Activated CD8-positive, alpha-beta T cell treated with anti-CD3 and anti-CD28 coated beads for 36 hours (primary cell): ENCODE data around the gene ANKFY1. TPM values are rescaled to one million over a fixed set of nuclear protein-coding genes. Genes with fewer than 3 reads are reported as not detected.

ENCODE experiments used
- ATAC-seq: fragments of 200-7000 bp; cut with Tn5 transposase; one replicate; pipeline ENCODE4 v1.10.0; 2021; ENCODE audit warnings: mild to moderate bottlenecking, moderate library complexity
- CTCF ChIA-PET: fragments of 350-600 bp; sonication (Branson Sonifier 250); formaldehyde crosslinking; loops from one replicate; lab custom pipeline; 2021; ENCODE audit warnings: antibody characterized with exemption; lab: Charles Lee
- POLR2A ChIA-PET: fragments of 350-600 bp; sonication (Branson Sonifier 250); formaldehyde crosslinking; loops from one replicate; lab custom pipeline; 2021; ENCODE audit warnings: antibody characterized with exemption; lab: Charles Lee
- DNase-seq: peaks from one replicate; pipeline ENCODE4 v3.0.0-alpha.2; 2020
- H3K27ac Mint-ChIP-seq: one replicate; pipeline ENCODE4 v1.8.0; 2021; ENCODE audit warnings: mild to moderate bottlenecking, mixed read lengths
- H3K27me3 Mint-ChIP-seq: one replicate; pipeline ENCODE4 v1.8.0; 2021; ENCODE audit warnings: mixed read lengths
- H3K36me3 Mint-ChIP-seq: one replicate; pipeline ENCODE4 v1.8.0; 2021; ENCODE audit warnings: low read depth, mixed read lengths
- H3K4me1 Mint-ChIP-seq: one replicate; pipeline ENCODE4 v1.8.0; 2021; ENCODE audit warnings: low read depth, mixed read lengths
- H3K4me3 Mint-ChIP-seq: one replicate; pipeline ENCODE4 v1.8.0; 2021; ENCODE audit warnings: mild to moderate bottlenecking, moderate library complexity, mixed read lengths
- H3K9me3 Mint-ChIP-seq: one replicate; pipeline ENCODE4 v1.8.0; 2021; ENCODE audit warnings: mixed read lengths
- intact Hi-C: fragments of 100-400 bp; cut with micrococcal nuclease; formaldehyde crosslinking; loops from one replicate; pipeline ENCODE4 v1.10.0; 2022
- total RNA-seq, 2 experiments: library from RNA; stranded (reverse); gene quantifications; one replicate each; pipeline ENCODE4 v1.2.3, GENCODE V29; 2021
- TF ChIP-seq, protein P1 (sequence below): fragments of 200-600 bp; IDR thresholded peaks from one replicate; pipeline ENCODE4 v1.8.0; 2022; ENCODE audit warnings: antibody characterized with exemption, mild to moderate bottlenecking

ANKFY1 gene
- total RNA-seq, 2 experiments from 2014 or later: 46.3 to 46.8 TPM

DNA sequence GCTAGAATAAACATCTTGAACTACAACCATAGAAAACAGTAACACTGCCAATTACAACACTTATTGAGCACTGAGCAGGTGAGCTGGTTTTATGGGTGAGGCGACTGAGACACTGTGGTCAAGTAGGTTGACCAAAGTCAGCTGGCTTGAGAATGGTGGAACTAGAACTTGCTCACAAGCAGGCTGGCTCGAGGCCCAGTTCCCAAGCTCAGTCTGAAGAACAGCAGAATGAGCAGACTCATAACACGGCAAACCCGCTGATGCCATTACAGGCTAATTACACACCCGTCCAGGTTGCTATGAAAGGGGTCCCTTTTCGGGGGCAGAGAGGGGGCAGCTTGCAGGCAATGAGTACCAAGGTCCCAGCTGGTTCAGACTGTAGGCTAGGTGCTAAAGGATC, 127.4 kb downstream of the ANKFY1 start:
- TF ChIP-seq, protein P1, sequence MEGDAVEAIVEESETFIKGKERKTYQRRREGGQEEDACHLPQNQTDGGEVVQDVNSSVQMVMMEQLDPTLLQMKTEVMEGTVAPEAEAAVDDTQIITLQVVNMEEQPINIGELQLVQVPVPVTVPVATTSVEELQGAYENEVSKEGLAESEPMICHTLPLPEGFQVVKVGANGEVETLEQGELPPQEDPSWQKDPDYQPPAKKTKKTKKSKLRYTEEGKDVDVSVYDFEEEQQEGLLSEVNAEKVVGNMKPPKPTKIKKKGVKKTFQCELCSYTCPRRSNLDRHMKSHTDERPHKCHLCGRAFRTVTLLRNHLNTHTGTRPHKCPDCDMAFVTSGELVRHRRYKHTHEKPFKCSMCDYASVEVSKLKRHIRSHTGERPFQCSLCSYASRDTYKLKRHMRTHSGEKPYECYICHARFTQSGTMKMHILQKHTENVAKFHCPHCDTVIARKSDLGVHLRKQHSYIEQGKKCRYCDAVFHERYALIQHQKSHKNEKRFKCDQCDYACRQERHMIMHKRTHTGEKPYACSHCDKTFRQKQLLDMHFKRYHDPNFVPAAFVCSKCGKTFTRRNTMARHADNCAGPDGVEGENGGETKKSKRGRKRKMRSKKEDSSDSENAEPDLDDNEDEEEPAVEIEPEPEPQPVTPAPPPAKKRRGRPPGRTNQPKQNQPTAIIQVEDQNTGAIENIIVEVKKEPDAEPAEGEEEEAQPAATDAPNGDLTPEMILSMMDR: no peak
- peaks cover 60% of the 10 kb centered on the region for H3K4me1 Mint-ChIP-seq
- DNase-seq (no peak), ATAC-seq (no peak)
- ChIA-PET POLR2A (interaction anchor here (0.5 kb wide), 1 partner anchor 57 kb away, joined by 3 read pairs; no protein-coding TSS in a partner anchor), CTCF (no interaction called here)
- no peak overlapping the region for H3K4me3 Mint-ChIP-seq
- no peak overlapping the region for H3K27ac Mint-ChIP-seq
- H3K27me3 Mint-ChIP-seq: no peaks in the 10 kb centered on the region
- no peaks in the 10 kb centered on the region for H3K9me3 Mint-ChIP-seq
- peaks cover 6% of the 10 kb centered on the region for H3K36me3 Mint-ChIP-seq
- intact Hi-C loops: no loop called here

DNA sequence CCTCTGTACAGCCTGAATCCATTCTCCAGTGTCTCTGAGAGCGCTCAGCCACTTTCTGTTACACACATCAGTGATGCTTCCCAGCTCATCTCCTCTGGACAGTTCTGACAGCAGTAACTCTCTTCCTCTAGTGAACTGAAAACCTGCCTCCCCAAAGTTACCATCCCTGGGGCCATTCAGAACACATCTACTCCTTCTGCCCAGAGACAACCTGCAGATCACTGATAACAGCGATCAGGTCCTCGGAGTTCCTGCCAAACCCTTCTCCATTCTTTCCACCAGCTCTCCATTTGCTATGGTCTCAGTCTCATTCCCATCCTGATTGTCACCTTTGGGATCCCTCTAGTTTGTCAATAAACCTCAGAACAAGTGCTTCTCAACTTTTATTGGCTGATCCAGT, 128.3 kb downstream of the ANKFY1 start:
- Mint-ChIP-seq H3K36me3 (peaks cover 10% of the 10 kb centered on the region), H3K9me3 (no peaks in the 10 kb centered on the region), H3K27me3 (no peaks in the 10 kb centered on the region), H3K27ac (no peak overlapping the region), H3K4me3 (no peak overlapping the region), H3K4me1 (peaks cover 58% of the 10 kb centered on the region)
- ATAC-seq: no peak
- TF ChIP-seq, protein P1: no peak
- CTCF ChIA-PET: no interaction called here
- intact Hi-C loops: no loop called here
- no peak for DNase-seq
- POLR2A ChIA-PET: interaction anchor here (1.0 to 3.2 kb wide), 2 partner anchors 8 to 13 kb away, joined by 6 to 14 read pairs; partner anchors contain the start of genes CYB5D2 and ZZEF1

DNA sequence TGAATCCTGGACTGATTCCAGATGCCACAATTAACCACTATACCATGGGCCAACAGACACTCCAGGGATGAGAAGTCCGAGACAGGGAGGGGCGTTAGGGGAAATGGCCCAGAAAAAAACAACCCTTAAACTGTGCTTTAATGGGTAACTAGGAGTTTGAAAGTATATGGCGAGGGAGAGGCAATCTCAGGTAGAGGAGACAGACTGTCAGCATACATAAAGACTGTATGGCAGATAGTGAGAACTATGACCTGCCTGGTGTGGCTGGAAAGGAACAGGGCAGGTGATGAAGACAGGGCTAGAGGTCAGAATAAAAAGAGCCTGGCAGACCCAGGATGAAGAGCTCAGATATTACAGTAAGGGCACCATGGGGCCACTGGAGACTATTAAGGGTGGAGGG, 129.1 kb downstream of the ANKFY1 start:
- ChIA-PET CTCF (no interaction called here), POLR2A (interaction anchor here (1.0 to 3.2 kb wide), 2 partner anchors 9 to 13 kb away, joined by 6 to 14 read pairs; partner anchors contain the start of genes CYB5D2 and ZZEF1)
- no peak overlapping the region for H3K4me3 Mint-ChIP-seq
- peak overlapping the region; percentile 10 for H3K27ac Mint-ChIP-seq
- intact Hi-C loops: no loop called here
- peaks cover 12% of the 10 kb centered on the region for H3K36me3 Mint-ChIP-seq
- peaks cover 52% of the 10 kb centered on the region for H3K4me1 Mint-ChIP-seq
- H3K27me3 Mint-ChIP-seq: no peaks in the 10 kb centered on the region
- DNase-seq (no peak), ATAC-seq (no peak)
- TF ChIP-seq, protein P1: no peak
- H3K9me3 Mint-ChIP-seq: no peaks in the 10 kb centered on the region

DNA sequence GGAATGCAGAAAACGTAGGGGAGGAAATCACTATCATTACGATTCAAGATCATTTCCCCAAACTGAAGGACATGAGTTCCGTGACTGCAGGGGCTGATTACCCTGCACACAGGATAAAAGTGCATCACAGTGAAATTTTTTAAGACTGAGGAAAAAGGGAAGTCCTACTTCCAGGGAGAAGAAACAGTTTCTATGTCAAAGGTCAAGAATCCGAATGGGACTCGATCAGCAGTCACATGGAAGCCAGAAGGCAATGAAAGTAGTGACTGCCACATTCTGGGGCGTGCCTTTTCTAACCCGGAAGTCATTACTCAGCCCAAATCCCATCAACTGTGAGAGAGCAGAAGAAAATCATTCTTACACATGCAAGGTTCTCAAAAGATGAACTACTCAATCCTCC, 133.1 kb downstream of the ANKFY1 start:
- no peaks in the 10 kb centered on the region for H3K9me3 Mint-ChIP-seq
- ChIA-PET CTCF (interaction anchor here (0.7 to 1.8 kb wide), 2 partner anchors 56 to 217 kb away, joined by 3 to 4 read pairs; no protein-coding TSS in a partner anchor), POLR2A (no interaction called here)
- no peak overlapping the region for H3K27ac Mint-ChIP-seq
- H3K4me3 Mint-ChIP-seq: no peak overlapping the region
- intact Hi-C loops: no loop called here
- ATAC-seq: no peak
- TF ChIP-seq, protein P1: no peak
- H3K27me3 Mint-ChIP-seq: no peaks in the 10 kb centered on the region
- peaks cover 15% of the 10 kb centered on the region for H3K36me3 Mint-ChIP-seq
- DNase-seq: no peak
- H3K4me1 Mint-ChIP-seq: peaks cover 41% of the 10 kb centered on the region

DNA sequence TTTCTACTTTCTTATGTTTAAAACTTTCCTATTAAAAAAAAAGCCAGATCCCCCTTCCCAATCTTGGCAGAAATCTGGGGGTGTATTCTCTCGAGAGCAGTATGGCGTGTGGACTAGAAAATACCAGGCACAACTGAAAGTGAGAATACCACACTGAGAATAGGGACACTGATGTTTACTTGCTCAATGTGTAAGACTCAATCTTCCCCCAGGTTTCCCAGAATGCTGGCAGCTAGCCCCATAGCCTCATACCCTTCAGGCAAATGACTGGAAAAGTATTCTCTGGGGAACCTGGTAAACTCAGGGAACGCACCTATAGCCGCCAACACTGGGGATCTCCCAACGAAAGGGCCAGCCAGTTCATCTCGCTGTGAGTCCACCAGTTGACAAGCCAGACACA, 136.2 kb downstream of the ANKFY1 start:
- intact Hi-C loops: no loop called here
- TF ChIP-seq, protein P1: no peak
- H3K27ac Mint-ChIP-seq: no peak overlapping the region
- H3K9me3 Mint-ChIP-seq: no peaks in the 10 kb centered on the region
- no peaks in the 10 kb centered on the region for H3K27me3 Mint-ChIP-seq
- H3K36me3 Mint-ChIP-seq: peaks cover 22% of the 10 kb centered on the region
- H3K4me3 Mint-ChIP-seq: no peak overlapping the region
- DNase-seq: no peak
- ATAC-seq: no peak
- ChIA-PET CTCF (interaction anchor here (0.6 to 1.3 kb wide), 3 partner anchors 10 to 286 kb away, joined by 3 to 4 read pairs (median 3); no protein-coding TSS in a partner anchor), POLR2A (no interaction called here)
- peaks cover 34% of the 10 kb centered on the region for H3K4me1 Mint-ChIP-seq
